Neural crest cell (in vitro differentiated cells): ENCODE measurements around the gene ZNF490. TPM values are rescaled to one million over a fixed set of nuclear protein-coding genes. Genes with fewer than 3 reads are reported as not detected.
"Not testable (repeated sequence)": the region's sequence is repeated elsewhere in the genome, so short reads cannot be mapped to it uniquely, and the experiment has no call there.

Experiments used
- DNase-seq: peaks from one replicate; pipeline ENCODE4 v3.0.0; 2021; ENCODE audit warnings: low read depth, mixed read lengths, low spot score
- H3K27ac Mint-ChIP-seq: one replicate; pipeline ENCODE4 v1.8.0; 2021; ENCODE audit warnings: mild to moderate bottlenecking, mixed read lengths; ENCODE audit not compliant: unreplicated experiment
- H3K27me3 Mint-ChIP-seq: 2 replicates; pipeline ENCODE4 v1.8.0; 2021; ENCODE audit warnings: low read depth, mild to moderate bottlenecking, mixed read lengths
- H3K36me3 Mint-ChIP-seq: 2 replicates; pipeline ENCODE4 v1.8.0; 2021; ENCODE audit warnings: low read depth, mild to moderate bottlenecking, mixed read lengths
- H3K4me1 Mint-ChIP-seq: 2 replicates; pipeline ENCODE4 v1.8.0; 2021; ENCODE audit warnings: mixed read lengths
- H3K4me3 Mint-ChIP-seq: one replicate; pipeline ENCODE4 v1.8.0; 2021; ENCODE audit warnings: mild to moderate bottlenecking, mixed read lengths
- H3K9me3 Mint-ChIP-seq: 2 replicates; pipeline ENCODE4 v1.8.0; 2021; ENCODE audit warnings: mixed read lengths
- total RNA-seq: library from RNA; stranded (reverse); gene quantifications from 2 replicates; pipeline ENCODE4 v1.2.1, GENCODE V29; 2021
- TF ChIP-seq, protein P1 (sequence below): fragments of 200-600 bp; sonication (generic); conservative IDR thresholded peaks from 2 replicates; pipeline ENCODE4 v1.5.0; 2021; ENCODE audit warnings: antibody characterized with exemption, mild to moderate bottlenecking

Gene ZNF490
- total RNA-seq, 1 donor from 2014 or later, result 12.2 TPM

DNA sequence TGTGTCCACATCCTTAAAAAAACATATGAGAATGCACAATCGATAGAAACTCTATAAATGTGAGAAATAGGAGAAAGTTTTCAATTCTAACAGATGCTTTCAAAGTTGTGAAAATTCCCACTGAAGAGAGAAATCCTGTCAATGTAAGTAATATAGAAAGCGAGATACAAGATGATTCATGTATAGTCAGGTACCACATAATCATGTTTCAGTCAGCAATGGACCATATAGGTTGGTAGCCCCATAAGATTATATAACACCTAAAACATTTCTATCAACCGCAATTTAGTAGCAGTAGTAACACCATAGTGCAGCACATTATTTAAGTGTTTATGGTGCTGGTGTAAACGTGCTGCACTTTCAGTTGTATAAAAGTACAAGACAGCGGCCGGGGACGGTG is 18.6 kb upstream of the ZNF490 start:
- TF ChIP-seq, protein P1, sequence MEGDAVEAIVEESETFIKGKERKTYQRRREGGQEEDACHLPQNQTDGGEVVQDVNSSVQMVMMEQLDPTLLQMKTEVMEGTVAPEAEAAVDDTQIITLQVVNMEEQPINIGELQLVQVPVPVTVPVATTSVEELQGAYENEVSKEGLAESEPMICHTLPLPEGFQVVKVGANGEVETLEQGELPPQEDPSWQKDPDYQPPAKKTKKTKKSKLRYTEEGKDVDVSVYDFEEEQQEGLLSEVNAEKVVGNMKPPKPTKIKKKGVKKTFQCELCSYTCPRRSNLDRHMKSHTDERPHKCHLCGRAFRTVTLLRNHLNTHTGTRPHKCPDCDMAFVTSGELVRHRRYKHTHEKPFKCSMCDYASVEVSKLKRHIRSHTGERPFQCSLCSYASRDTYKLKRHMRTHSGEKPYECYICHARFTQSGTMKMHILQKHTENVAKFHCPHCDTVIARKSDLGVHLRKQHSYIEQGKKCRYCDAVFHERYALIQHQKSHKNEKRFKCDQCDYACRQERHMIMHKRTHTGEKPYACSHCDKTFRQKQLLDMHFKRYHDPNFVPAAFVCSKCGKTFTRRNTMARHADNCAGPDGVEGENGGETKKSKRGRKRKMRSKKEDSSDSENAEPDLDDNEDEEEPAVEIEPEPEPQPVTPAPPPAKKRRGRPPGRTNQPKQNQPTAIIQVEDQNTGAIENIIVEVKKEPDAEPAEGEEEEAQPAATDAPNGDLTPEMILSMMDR, result no peak
- peaks cover 13% of the 10 kb centered on the region for H3K9me3 Mint-ChIP-seq
- H3K4me1 Mint-ChIP-seq, result no peaks in the 10 kb centered on the region
- H3K27me3 Mint-ChIP-seq, result no peaks in the 10 kb centered on the region
- H3K4me3 Mint-ChIP-seq, result no peak overlapping the region
- H3K36me3 Mint-ChIP-seq, result peaks cover 54% of the 10 kb centered on the region
- H3K27ac Mint-ChIP-seq, result no peak overlapping the region
- DNase-seq, result no peak

DNA sequence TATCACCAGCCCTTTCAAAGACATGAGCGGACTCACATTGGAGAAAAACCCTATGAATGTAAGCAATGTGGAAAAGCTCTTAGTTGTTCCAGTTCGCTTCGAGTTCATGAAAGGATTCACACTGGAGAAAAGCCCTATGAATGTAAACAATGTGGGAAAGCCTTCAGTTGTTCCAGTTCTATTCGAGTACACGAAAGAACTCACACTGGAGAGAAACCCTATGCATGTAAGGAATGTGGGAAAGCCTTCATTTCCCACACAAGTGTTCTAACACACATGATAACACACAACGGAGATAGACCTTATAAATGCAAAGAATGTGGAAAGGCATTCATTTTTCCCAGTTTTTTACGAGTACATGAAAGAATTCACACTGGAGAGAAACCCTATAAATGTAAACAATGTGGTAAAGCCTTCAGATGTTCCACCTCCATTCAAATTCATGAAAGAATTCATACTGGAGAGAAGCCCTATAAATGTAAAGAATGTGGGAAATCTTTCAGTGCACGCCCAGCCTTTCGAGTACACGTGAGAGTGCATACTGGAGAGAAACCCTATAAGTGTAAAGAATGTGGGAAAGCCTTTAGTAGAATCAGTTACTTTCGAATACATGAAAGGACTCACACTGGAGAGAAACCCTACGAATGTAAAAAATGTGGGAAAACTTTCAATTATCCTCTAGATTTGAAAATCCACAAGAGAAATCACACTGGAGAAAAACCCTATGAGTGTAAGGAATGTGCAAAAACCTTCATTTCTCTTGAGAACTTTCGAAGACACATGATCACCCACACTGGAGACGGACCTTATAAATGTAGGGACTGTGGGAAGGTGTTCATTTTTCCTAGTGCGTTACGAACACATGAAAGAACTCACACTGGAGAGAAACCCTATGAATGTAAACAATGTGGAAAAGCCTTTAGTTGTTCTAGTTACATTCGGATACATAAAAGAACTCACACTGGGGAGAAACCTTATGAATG is 17.7 kb upstream of the ZNF490 start:
- Mint-ChIP-seq H3K27ac (no peak overlapping the region), H3K36me3 (peaks cover 56% of the 10 kb centered on the region), H3K4me1 (no peaks in the 10 kb centered on the region), H3K9me3 (peaks cover 13% of the 10 kb centered on the region), H3K27me3 (no peaks in the 10 kb centered on the region), H3K4me3 (no peak overlapping the region)
- TF ChIP-seq, protein P1, result no peak
- DNase-seq, result no peak

DNA sequence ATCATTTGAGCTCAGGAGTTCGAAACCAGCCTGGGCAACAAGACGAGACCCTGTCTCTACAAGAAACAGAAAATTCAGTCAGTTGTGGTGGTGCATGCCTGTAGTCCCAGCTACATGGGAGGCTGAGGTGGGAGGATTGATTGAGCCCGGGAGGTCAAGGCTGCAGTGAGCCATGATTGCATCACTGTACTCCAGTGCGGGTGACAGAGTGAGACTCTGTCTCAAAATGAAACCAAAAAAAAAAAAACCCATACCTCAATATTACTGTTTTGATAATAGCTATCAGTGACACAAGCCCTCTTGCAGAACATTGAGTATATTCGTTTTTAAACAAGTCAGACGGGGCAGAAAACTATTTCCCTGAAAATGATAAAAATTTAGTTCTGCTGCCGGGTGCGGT is 16.3 kb upstream of the ZNF490 start:
- no peaks in the 10 kb centered on the region for H3K27me3 Mint-ChIP-seq
- TF ChIP-seq, protein P1, result no peak
- H3K36me3 Mint-ChIP-seq, result peaks cover 55% of the 10 kb centered on the region
- no peak overlapping the region for H3K27ac Mint-ChIP-seq
- peaks cover 13% of the 10 kb centered on the region for H3K9me3 Mint-ChIP-seq
- no peaks in the 10 kb centered on the region for H3K4me1 Mint-ChIP-seq
- no peak overlapping the region for H3K4me3 Mint-ChIP-seq
- no peak for DNase-seq

DNA sequence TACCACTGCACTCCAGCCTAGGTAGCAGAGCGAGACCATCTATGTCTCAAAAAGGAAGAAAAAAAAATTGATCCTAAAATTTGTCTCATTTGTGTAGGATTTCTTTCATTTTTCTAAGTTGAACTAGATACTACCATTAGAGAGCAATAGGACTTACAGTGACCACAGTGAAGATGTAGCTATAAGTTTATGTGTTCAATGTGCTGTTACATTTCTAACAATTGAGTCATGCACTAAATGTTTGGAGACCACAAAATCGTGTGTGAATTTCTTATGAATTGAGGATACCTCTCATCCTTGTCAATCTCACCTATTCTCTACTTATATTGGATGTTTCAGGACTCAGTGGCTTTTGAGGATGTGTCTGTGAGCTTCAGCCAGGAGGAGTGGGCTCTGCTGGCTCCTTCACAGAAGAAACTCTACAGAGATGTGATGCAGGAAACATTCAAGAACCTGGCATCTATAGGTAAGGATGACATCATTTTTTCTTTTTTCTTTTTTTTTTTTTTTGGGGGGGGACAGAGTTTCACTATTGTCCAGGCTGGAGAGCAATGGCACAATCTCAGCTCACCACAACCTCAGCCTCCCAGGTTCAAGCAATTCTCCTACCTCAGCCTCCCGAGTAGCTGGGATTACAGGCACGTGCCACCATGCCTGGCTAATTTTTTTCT is 12.9 kb upstream of the ZNF490 start:
- no peak for DNase-seq
- Mint-ChIP-seq H3K27me3 (no peaks in the 10 kb centered on the region), H3K4me1 (no peaks in the 10 kb centered on the region), H3K36me3 (peaks cover 42% of the 10 kb centered on the region), H3K27ac (no peak overlapping the region), H3K9me3 (peaks cover 8% of the 10 kb centered on the region), H3K4me3 (no peak overlapping the region)
- TF ChIP-seq, protein P1, result no peak

DNA sequence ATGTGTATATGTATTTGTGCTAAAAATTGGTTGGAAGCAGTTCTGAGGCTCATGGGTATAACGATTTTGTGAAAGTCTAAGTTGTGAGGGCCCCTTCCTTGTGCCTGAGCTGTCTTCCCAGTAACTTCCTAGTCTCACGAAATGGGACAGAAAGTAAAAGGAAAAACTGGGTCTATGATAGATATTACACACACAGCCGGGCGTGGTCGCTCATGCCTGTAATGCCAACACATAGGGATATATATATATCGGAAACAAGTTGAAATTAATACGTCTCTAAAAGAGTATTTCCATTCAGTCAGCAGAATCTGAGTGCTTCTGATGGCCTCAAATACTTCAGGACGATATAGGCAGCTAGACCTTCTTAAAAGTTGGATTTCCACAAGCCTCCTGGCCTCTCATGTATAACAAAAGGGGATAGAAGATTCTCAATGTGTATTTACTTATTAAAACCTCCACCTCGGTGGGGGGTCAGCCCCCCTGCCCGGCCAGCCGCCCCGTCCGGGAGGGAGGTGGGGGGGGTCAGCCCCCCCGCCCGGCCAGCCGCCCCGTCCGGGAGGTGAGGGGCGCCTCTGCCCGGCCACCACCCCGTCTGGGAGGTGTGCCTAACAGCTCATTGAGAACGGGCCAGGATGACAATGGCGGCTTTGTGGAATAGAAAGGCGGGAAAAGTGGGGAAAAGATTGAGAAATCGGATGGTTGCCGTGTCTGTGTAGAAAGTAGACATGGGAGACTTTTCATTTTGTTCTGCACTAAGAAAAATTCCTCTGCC is 10.8 kb upstream of the ZNF490 start:
- H3K9me3 Mint-ChIP-seq, DNase-seq, H3K27ac Mint-ChIP-seq, H3K4me3 Mint-ChIP-seq, H3K27me3 Mint-ChIP-seq, H3K4me1 Mint-ChIP-seq: not testable (repeated sequence)
- peaks cover 27% of the 10 kb centered on the region for H3K36me3 Mint-ChIP-seq
